NCI-H2171 (cell line): ENCODE data around the gene CRACR2A.
A peak's percentile ranks its signal among the peaks of the same experiment; 100 is the strongest.

Source experiments
- DNase-seq: peaks from one replicate; lab custom pipeline; 2025; lab: John Stamatoyannopoulos, UW

Gene CRACR2A

DNA sequence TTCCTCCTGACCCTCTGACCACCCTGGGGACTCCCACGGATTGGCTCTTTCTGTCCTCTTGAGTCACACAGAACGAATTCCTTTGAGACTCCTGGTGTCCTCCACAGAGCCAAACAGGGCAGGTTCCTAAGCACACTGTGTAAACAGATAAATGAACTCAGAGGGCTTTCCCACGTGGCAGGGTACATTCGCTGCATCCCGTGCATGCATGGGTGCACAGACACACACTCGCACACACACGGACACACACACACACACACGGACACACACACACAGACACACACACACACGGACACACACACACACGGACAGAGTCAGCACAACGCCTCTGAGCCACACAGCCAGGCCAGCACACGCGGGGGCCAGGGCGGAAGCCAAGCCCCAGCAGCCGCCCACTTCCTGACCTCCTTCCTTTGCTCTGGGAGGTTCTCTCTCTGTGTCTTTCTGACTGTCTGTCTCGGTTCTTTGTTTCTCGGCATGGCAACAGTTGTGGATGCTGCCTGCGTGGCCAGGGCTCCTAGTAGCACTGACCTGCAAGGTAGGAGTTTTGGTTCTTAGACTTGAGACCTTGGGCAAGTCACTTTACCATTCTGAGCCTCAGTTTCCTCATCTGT, 706 bp downstream of the CRACR2A start:
- peak; percentile 30 for DNase-seq

DNA sequence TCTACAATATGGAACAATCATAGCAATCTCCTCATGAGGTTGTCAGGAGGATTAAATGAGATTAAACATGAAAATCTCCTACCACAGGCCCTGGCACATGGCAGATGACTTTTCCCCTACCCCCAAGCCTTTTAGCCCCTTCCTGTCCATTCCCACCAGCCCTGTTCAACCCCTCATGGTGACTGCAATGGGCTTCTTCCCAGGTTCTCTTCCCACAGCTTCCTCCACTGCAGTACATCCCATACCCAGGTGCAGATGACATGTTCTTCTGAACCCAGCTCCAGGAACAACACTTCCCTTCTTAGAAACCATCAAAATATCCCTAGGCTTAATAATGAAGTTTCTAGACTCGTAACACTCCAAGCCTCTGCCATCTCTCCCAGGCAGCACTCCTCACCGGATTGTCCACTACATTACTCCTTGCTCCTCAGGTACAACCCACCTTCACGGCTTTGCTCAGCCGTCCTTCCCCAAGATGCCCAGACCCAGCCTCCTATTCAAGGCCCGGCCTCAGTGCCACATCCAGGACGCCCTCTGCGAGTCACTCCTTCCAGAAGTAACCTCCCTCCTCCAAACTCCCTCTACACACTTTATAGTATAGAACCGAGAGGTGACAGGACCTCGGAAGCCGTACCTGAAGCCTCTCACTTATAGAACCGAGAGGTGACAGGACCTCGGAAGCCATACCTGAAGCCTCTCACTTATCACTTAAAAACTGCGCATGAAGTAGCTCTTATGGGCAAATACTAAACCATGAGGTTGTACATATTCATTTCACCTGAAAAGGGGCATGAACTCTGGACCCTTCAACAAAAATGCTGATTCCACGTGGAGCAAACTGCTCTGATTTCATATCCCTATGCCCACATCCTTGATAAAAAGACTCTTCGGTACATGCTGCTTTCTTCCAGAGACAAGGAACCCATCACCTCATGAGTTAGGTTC, 1.5 kb downstream of the CRACR2A start:
- DNase-seq, result no peak

DNA sequence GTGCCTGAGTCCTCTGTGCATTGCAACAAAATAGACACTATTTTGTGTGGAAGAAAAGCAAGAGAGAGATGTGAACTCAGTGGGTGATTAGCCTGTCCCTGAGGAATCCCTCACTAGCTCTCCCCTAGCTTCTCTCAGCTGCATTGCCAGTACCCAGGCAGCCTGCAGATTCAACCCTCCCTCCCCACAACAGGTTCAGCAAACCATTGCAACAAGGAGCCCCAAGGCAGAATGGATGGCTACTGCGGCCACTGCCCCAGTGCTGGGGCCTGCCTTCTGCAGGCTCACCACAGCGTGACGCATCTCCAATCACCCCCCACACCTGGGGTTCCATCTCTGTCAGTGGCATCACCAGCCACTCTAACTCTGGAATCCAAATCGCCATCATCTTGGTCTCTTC, 2.3 kb downstream of the CRACR2A start:
- DNase-seq, result no peak

DNA sequence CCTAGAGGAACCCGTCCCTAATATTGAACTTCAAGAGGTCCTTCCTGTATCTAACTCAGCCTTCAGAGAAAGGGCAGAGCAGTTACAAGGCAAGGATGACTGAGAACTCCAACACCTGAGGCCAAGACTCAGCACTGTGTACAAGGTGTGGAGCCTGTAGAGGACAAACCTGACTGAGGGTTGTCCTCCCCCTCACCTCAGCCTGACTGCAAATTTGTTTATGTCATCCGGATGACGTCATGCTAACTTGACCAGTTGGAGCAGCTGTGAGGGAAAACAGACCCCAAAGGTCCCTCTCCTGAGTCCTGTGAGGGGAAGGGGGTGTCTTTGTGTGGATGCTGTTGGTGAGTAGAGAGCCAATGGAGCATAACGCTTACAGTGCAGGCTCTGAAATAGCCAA, 4.3 kb downstream of the CRACR2A start:
- no peak for DNase-seq

DNA sequence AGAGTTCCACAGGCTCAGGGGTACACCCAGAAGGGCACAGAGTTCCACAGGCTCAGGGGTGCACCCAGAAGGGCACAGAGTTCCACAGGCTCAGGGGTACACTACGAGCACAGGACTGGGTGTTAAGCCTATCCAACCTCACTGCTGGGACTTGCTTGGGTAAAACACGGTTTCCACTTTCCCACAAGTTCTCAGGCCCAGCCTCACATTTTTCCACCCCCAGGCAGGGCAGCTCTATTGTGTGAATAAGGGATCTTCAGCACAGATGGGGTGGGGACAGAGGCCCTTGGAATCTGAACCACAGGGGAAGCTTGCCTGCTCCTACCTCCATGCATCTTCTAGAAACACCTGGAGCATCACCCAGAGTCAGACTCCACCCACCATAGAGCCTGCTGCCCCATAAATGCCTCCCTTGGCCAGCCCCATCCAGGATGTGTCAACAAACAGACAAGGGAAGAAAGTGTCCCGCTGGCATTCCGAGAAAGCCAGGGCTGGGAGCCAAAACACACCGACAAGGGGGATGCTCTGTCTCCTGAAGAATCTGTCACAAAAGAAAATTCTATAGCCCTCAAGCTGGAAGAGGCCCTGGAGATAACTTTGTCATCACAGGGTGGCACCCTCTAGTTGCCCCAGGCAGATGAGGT, 4.8 kb downstream of the CRACR2A start:
- no peak for DNase-seq

DNA sequence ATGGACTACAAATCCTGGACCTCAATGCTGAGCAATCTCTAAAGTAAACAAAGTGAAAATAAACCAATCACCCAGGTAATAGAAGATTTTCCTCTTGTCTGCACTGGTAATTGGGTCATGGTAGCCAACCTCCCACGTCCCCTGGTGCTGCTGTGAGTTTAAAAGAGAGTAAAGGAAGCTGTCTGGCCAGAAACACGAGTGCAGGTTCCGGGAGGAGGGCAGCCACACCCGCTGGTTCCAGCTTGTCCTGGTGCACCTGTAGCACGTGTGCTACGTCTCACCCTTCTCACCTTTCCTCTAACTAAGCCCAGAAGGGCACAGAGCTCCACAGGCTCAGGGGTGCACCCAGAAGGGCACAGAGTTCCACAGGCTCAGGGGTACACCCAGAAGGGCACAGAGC, 5.4 kb downstream of the CRACR2A start:
- no peak for DNase-seq

DNA sequence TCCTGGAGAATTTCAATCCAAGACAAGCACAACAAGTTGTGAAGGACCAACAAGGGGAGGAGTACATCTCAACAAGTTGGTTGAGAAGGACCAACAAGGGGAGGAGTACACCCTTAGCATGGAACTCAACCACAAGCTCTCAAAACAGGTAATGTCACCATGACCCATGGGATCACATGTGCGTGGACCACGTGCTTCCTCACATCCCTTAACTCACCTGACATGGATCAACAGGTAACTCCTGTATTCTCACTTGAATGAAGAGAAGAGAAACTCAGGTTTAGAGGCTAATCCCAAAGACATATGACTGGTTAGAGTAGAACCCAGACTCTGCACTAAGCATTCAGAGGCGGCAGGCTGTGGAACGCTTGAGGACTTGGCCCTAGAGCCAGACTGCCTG, 6.2 kb downstream of the CRACR2A start:
- no peak for DNase-seq

DNA sequence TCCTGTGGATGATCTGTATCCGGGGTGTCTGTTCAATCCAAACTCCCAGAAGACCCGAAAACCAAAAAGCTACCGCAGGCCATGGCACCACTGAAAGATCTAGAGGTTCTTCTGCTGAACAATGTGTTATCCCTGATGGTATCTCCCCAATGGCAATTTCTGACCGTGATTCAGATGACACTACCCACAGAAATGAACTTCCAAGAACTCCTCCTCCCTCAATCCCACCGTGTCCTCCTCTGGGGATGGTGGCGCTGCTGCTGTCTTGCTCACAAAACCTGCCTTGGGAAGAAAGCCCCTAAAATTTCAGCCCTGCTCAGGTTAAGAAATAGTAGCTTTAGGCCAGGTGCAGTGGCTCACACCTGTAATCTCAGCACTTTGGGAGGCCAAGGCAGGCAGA, 7.8 kb downstream of the CRACR2A start:
- no peak for DNase-seq

DNA sequence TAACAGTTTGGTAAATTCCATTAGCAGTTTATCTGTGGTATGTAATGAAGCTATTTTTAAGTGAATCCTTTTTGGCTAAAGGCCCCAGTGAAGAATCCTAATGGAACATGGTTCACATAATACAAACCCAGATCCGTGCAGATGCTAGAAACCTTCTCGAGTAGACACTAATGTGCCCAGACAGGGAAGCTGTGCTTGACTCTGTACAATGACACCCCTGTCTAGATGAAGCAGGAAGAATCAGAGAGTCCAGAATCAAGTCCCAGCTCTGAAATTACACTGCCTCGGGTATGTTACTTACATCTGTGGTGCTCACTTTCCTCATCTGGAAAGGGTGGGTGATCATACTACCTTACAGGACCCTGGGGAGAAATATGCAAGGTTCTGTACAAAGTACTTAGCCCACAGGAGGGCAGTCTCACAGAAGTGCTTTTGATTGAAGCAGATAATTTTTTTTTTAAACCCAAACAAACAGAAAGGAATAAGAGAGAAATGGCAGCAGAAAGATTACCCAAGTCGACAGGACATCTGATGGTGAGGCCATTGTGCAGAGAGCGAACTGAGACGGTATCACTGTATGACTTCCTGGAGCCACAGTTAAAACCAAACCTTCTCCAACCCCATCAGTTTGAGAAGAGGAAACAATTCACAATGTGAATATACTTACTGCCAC, 8.5 kb downstream of the CRACR2A start:
- DNase-seq, result peak; percentile 26

DNA sequence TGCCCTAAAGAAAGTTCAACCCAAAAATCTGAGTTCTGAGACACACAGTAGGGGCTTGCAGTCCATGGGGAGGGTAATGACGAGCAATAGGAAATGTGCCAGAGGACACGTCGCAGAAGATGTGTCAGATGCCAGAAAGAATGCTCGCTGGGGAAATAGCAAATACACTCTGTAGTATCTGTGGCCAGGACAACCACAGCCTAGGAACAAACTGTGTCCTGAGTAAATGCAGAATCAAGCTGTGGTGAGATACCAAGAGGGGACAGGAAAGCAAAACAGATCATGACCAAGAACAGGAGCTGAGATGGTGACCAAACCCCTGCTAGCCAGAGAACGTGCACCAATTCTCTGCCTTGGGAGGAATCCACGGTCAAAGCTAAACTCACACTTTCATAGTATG, 9.1 kb downstream of the CRACR2A start:
- no peak for DNase-seq

DNA sequence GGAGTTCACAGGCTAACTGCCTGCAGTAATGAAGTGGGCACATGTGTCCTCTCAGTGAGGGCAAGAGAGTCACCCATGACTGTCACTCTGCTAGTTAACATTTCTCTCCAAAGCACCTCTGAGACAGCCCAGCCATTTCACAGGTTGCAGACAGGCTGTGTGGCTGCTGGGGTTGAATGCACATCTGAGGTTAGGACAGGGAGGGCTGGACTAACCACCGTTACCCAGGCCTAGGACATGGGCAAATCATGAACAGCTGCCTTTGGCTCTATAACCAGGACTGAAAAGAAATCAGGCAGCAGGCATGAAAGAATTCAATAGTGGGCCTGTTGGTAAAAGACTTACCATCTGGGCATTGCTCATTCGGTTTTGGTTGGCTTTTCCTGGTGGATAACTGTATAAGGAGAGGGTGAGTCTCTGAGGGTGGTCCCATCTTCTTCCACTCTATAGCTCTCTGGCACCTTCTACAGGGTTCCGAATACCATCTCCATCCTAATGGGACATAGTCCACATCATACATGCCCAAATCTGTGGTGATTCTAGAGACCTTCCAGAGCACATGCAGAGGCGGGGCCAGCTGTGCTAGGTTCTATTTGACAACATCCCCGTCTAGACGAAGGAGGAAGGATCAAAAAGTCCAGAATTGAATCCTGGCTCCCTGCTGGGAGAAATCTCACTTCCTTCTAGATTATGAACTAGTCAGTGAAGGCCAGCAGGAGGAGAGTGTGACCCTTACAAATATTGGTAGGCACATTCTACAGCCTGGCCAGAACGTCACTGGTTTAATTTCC, 10.8 kb downstream of the CRACR2A start:
- no peak for DNase-seq

DNA sequence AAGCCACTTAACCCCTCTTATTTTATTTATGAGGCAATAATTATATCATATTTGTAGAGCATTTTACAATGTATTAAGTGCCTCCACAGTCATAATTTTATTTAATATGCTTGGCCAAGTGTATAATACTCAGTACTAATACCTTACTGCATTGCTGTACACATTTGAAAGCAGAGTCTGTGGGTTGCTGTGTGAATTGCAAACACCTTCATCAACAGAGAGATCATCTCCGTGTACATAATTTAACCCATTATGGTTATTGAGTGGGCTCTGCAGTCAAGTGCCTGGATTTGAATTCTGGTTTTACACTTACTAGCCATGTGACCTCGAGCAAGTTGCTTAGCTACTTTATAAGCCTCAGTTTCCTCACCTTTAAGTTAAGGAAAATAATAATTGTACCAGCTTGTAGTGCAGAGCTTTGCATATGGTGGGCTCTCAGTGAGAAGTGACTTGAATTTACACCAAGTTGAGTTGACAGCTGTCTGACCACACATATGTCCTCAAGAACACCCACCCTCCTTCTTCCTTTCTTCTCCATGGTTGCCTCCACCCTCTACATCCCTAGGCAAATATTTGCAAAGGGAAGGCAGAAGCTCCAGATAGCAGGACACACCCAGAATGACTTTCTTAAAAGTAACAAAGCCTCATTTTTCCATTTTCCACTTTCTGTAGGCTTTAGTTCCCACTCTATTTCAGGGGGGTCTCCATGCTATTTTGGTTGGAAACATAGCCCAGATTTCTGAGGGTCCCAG, 12.3 kb downstream of the CRACR2A start:
- DNase-seq, result no peak

DNA sequence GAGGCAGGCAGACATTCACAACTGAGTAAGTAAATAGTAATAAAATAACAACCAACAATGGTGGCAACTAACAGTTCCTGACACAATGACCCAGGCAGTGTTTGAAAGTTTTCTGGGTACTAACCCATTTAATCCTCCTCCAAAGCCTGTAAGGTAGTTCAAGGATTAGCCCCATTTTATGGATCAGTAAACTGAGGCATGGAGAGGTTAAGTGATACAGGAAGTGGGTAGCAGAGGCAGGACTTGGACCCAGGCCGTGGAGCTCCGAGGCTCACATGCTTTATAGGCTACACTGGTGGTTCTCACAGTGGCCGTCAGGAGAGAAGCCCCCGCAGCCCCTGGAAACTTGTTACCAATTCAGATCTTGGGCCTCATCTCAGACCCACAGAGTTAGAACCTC, 17.5 kb downstream of the CRACR2A start:
- no peak for DNase-seq

DNA sequence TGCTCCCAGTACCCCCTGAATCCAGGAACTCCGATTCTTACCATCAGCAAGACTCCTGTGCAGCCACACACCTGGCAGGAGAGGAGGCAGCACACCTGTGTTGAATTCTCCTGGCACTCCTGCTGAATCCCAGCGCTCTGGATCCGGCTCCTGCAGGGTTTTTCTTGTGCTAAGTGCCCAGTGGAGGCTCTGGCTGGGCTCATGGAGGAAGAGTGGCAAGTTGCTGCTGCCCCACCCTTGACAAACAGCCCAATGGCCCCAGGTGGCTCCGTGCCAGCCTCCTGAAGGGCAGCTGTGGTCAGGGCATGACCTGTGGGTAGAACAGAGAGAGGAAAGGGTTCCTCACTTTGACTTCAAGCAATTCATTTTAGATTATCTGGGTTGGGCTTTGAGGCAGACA, 20.0 kb downstream of the CRACR2A start:
- no peak for DNase-seq

DNA sequence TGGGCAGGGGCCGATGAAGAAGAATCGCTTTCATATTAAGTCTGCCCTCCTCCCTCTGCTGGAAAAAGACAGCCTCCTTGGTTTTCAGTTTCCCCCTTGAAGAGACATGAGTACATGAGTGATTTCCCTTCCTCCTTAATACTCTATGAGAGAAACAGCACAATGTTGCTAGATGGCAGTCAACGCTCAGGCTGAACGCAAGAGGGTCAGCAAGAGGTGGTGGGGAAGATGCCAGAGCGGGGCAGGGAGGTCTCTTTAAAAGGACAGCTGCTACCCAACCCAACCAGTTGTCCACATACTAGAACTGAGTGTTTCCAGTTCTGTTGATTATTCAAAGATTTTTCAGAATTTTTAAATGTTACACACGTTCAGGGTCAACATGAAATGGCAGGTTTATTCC, 22.8 kb downstream of the CRACR2A start:
- DNase-seq, result no peak

DNA sequence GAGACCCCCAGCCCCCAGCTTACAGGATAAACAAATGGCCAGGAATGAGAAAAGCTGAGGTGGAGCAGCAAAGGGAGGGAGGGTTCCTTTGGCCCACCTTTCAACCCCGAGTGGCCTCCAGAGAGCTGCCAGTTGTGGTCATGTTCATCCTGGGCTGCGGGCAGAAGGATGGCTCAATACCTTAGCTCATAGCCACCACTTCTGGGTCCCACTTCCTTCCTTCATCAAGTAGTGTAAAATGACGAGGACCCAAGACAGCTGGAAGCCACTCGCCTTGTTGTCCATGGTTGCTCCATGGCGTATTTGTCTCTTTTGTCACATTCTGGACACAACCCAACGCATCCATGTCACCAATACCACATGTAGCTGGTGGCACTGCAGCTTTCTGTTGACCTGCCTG, 24.2 kb downstream of the CRACR2A start:
- DNase-seq, result no peak

DNA sequence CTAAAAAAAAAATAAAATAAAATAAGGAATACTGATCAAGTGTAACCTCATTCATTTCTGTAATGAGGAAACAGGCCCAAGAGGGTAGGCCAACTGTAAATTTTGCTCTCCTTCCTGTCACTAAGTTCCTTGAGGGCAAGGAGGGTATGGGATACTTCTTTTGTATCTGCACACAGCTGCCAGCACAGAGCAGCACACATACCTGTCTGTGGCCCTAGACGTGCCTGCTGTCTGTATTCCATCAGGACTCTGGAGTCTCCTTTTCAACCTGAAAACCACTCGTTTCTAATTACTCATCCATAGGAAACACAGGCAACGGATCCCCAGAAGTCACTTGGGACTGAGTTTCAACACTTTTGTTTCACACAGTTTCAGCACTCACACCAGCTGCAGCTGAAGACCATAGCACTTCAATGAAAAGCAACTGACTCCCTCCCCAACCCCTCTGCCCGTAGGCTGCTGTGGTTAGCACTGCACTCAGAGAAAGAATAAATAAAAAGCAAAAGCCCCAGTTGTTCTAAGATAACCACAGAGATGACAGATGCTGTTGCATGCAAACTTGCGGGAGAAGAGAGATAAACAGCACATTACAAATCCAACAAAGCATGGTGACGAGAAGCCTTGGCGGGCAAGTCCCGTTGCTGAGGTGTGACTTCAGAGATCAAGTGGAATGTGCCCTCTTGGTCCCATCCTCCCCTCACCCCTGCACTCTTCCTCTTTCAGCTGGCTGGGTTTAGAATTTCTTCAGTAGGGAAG, 24.9 kb downstream of the CRACR2A start:
- peak; percentile 75 for DNase-seq

DNA sequence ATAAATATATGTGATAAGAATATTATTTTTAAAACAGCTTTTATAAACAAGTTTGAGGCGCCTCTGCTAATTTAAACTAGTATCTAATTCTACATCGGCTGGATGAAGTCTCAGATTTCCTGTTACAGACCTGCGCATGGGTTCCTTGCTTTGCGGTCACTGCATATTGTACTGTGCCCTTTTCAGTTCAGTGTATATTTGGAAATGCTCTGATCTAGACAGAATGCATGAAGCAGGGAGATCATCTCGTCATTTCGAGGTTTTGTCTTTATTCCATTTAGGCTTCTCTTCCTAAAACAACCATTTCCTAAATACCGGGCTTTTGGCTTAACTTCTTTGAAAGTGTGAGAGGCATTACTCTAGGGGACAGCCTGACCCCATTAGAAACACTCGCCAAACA, 25.6 kb downstream of the CRACR2A start:
- DNase-seq, result no peak

DNA sequence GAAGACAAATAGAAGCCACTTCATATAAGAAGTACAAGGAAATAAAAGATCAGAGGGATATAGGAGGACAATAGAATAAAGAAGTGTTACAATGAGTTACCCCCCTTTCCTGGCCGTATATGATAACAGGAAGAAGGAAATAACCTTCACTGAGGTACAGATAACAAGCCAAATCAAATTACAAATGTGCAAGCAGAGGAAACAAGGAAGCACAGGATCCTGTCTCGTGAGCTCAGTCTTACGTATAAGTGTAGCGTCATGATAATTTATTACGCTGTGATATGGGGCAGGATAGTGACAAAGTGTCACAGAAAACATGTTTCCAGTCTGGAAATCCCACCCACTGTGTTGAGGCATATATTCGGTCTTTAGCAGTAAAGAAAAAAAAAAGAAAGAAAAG, 26.5 kb downstream of the CRACR2A start:
- DNase-seq, result no peak

DNA sequence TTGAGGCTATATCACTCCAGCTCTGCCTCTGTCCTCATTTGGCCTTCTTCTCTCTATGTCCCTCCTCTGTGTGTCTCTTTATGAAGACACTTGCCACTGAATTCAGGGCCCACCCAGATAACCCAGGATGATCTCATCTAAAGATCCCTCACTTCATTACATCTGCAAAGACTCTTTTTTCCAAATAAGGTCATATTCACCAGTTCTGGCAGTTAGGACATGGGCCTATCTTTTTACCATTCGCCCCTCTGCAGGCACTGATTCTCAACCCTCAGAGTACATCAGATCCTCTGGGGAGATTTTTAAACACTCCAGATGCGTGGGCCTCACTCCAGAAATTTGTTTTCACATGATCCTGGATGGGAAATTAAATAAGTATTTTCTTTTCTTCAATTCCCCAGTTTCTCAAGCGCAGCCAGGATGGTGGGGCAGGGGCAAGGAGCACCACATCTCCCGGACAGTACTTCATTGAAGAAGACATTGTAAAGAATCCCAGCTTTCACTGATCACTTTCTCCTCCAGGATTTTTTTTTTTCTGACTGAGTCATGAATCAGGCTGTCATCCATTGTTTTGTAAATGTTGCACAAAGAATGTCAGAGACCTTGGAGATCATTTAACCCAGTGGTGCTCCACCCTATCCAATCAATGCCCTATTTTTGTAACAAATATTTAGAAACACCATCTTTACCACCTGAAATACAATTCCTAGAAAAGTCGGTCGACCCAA, 27.4 kb downstream of the CRACR2A start:
- DNase-seq, result peak; percentile 57
